Measurements from ENCODE around the gene CCR3. TPM values are rescaled to one million over a fixed set of nuclear protein-coding genes. Genes with fewer than 3 reads are reported as not detected.

CCR3 gene
- total and polyA plus RNA-seq, 2 experiments from 2014 or later, result not detected

- no peak for TF ChIP-seq REST (IDR thresholded peaks at IDR 0.05; ENCODE audit: unreplicated experiment)
- no peak for TF ChIP-seq JUNB (IDR thresholded peaks at IDR 0.05; ENCODE audit: unreplicated experiment)
Observed at GRCh38 chr3:46278816-46279672, 36.8 kb downstream of the CCR3 start (continued).

- peaks cover 2% of the 10 kb centered on the region for H3K27me3 Mint-ChIP-seq (ENCODE audit: insufficient read depth, low read depth, poor library complexity)
- H3K36me3 Mint-ChIP-seq (ENCODE audit: low read depth), result peaks cover 20% of the 10 kb centered on the region
- Histone ChIP-seq H3K9me2 (ENCODE audit: insufficient read depth) (no peaks in the 10 kb centered on the region), H3K27ac (ENCODE audit: low read depth) (no peak overlapping the region), H3K4me3 (no peak overlapping the region), H2AFZ (no peak overlapping the region), H3K79me2 (replicated peaks; ENCODE audit: insufficient read depth) (no peaks in the 10 kb centered on the region), H4K20me1 (replicated peaks; ENCODE audit: insufficient read depth) (no peaks in the 10 kb centered on the region), H3F3A (replicated peaks; ENCODE audit: low read depth) (no peaks in the 10 kb centered on the region), H3K27me3 (ENCODE audit: insufficient read depth) (no peaks in the 10 kb centered on the region), H3K36me3 (ENCODE audit: insufficient read depth) (no peaks in the 10 kb centered on the region), H3K4me1 (ENCODE audit: insufficient read depth) (no peaks in the 10 kb centered on the region), H3K4me2 (no peak overlapping the region)
- no peaks in the 10 kb centered on the region for H3K4me1 Mint-ChIP-seq
- peaks cover 30% of the 10 kb centered on the region for H3K9me3 Mint-ChIP-seq
- H3K27ac Mint-ChIP-seq, result no peak overlapping the region
- DNase-seq (ENCODE audit: low spot score) (no peak), ATAC-seq (no peak)
- no peak overlapping the region for H3K4me3 Mint-ChIP-seq
- TF ChIP-seq, protein P1, sequence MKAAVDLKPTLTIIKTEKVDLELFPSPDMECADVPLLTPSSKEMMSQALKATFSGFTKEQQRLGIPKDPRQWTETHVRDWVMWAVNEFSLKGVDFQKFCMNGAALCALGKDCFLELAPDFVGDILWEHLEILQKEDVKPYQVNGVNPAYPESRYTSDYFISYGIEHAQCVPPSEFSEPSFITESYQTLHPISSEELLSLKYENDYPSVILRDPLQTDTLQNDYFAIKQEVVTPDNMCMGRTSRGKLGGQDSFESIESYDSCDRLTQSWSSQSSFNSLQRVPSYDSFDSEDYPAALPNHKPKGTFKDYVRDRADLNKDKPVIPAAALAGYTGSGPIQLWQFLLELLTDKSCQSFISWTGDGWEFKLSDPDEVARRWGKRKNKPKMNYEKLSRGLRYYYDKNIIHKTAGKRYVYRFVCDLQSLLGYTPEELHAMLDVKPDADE (IDR thresholded peaks at IDR 0.05), result no peak
- no peak for TF ChIP-seq EZH2phosphoT487 (IDR thresholded peaks at IDR 0.05; ENCODE audit: unreplicated experiment)
- TF ChIP-seq ZNF462 (CRISPR knock-in tag; IDR thresholded peaks at IDR 0.05), result no peak
- TF ChIP-seq CTCF (conservative IDR thresholded peaks at IDR 0.05; ENCODE audit: low read depth in 2 of 2), result no peak
- TF ChIP-seq ZNF114 (CRISPR knock-in tag; IDR thresholded peaks at IDR 0.05), result no peak
- TF ChIP-seq ZNF331 (CRISPR knock-in tag; IDR thresholded peaks at IDR 0.05; ENCODE audit: low read depth), result no peak
- TF ChIP-seq JUNB (IDR thresholded peaks at IDR 0.05; ENCODE audit: unreplicated experiment), result no peak
- TF ChIP-seq NANOG (IDR thresholded peaks at IDR 0.05; ENCODE audit: borderline replicate concordance), result no peak
- TF ChIP-seq STAT1 (IDR thresholded peaks at IDR 0.05; ENCODE audit: unreplicated experiment), result no peak
Observed at GRCh38 chr3:46280105-46280797, 38.0 kb downstream of the CCR3 start.
